Astrocyte (in vitro differentiated cells and primary cell): ENCODE results near the gene NR1D1. TPM values are rescaled to one million over a fixed set of nuclear protein-coding genes. Genes with fewer than 3 reads are reported as not detected.

Experiments used
- DNase-seq: peaks from one replicate; pipeline ENCODE4 v3.0.0-alpha.2; 2010; ENCODE audit warnings: low read depth
- FAIRE-seq: peaks from 2 replicates; lab custom pipeline; 2011; peaks lifted over from hg19 to GRCh38; lab: Jason Lieb, UNC
- H2AFZ ChIP-seq: 2 replicates; pipeline ENCODE4 v1.6.0; 2012; ENCODE audit warnings: low read depth, low read length, inconsistent platforms
- H3K27ac ChIP-seq: 2 replicates; pipeline ENCODE4 v1.5.1; 2011; ENCODE audit warnings: low read depth, low read length, inconsistent platforms
- H3K27me3 ChIP-seq: 2 replicates; pipeline ENCODE4 v1.6.0; 2011; ENCODE audit warnings: low read length, inconsistent platforms; ENCODE audit not compliant: insufficient read depth
- H3K36me3 ChIP-seq: 2 replicates; pipeline ENCODE4 v1.5.1; 2011; ENCODE audit warnings: low read length, inconsistent platforms; ENCODE audit not compliant: insufficient read depth
- H3K4me1 ChIP-seq: 2 replicates; pipeline ENCODE4 v1.5.1; 2011; ENCODE audit warnings: low read length, inconsistent platforms; ENCODE audit not compliant: insufficient read depth
- H3K4me2 ChIP-seq: 2 replicates; pipeline ENCODE4 v1.6.0; 2012; ENCODE audit warnings: low read length, inconsistent platforms
- H3K4me3 ChIP-seq: 2 replicates; pipeline ENCODE4 v1.5.1; 2011; ENCODE audit warnings: low read depth, mild to moderate bottlenecking, low read length, inconsistent platforms; ENCODE audit not compliant: insufficient read depth
- H3K79me2 ChIP-seq: 2 replicates; pipeline ENCODE4 v1.6.0; 2012; ENCODE audit warnings: mild to moderate bottlenecking, low read length, inconsistent platforms; ENCODE audit not compliant: insufficient read depth
- H3K9ac ChIP-seq: 2 replicates; pipeline ENCODE4 v1.6.0; 2012; ENCODE audit warnings: mild to moderate bottlenecking, low read length, inconsistent platforms
- H3K9me3 ChIP-seq: 2 replicates; pipeline ENCODE4 v1.5.1; 2012; ENCODE audit warnings: low read depth, mild to moderate bottlenecking, low read length, inconsistent platforms; ENCODE audit not compliant: insufficient read depth
- H4K20me1 ChIP-seq: 2 replicates; pipeline ENCODE4 v1.6.0; 2012; ENCODE audit warnings: low read length, inconsistent platforms; ENCODE audit not compliant: insufficient read depth
- H3K27ac Mint-ChIP-seq: one replicate; pipeline ENCODE4 v1.8.0; 2021; ENCODE audit warnings: mild to moderate bottlenecking, mixed read lengths; ENCODE audit not compliant: unreplicated experiment
- H3K27me3 Mint-ChIP-seq: one replicate; pipeline ENCODE4 v1.8.0; 2021; ENCODE audit warnings: low read depth, mixed read lengths; ENCODE audit not compliant: unreplicated experiment
- H3K36me3 Mint-ChIP-seq: one replicate; pipeline ENCODE4 v1.8.0; 2021; ENCODE audit warnings: low read depth, mixed read lengths; ENCODE audit not compliant: unreplicated experiment
- H3K4me1 Mint-ChIP-seq: one replicate; pipeline ENCODE4 v1.8.0; 2021; ENCODE audit warnings: low read depth, mixed read lengths; ENCODE audit not compliant: unreplicated experiment
- H3K4me3 Mint-ChIP-seq: one replicate; pipeline ENCODE4 v1.8.0; 2021; ENCODE audit warnings: mild to moderate bottlenecking, moderate library complexity, mixed read lengths; ENCODE audit not compliant: unreplicated experiment
- H3K9me3 Mint-ChIP-seq: one replicate; pipeline ENCODE4 v1.8.0; 2021; ENCODE audit warnings: mild to moderate bottlenecking, mixed read lengths; ENCODE audit not compliant: unreplicated experiment
- CTCF ChIP-seq: IDR thresholded peaks from 2 replicates; pipeline ENCODE4 v1.5.1; 2011; ENCODE audit warnings: low read depth, mild to moderate bottlenecking, inconsistent platforms, low read length, moderate library complexity; ENCODE audit not compliant: insufficient read depth
- EZH2 ChIP-seq: IDR thresholded peaks from 2 replicates; pipeline ENCODE4 v1.6.1; 2012; ENCODE audit warnings: mild to moderate bottlenecking, low read length, inconsistent platforms; ENCODE audit not compliant: insufficient read depth
- total RNA-seq: library from RNA; stranded (reverse); gene quantifications from 2 replicates; pipeline ENCODE4 v1.2.1, GENCODE V29; 2021

Gene NR1D1
- total RNA-seq, 1 donor from 2014 or later = 8.7 TPM

- Histone ChIP-seq H3K4me2 (peak overlapping the region; percentile 93), H3K27me3 (no peaks in the 10 kb centered on the region), H3K9me3 (no peaks in the 10 kb centered on the region), H3K4me1 (peaks cover 11% of the 10 kb centered on the region), H3K27ac (peak overlapping the region; percentile 71), H3K4me3 (peak overlapping the region; percentile 84), H3K79me2 (peaks cover 74% of the 10 kb centered on the region), H3K36me3 (peaks cover 15% of the 10 kb centered on the region), H2AFZ (no peak overlapping the region), H4K20me1 (peaks cover 43% of the 10 kb centered on the region), H3K9ac (peak overlapping the region; percentile 89)
- Mint-ChIP-seq H3K4me3 (peak overlapping the region; percentile 95), H3K4me1 (peaks cover 11% of the 10 kb centered on the region), H3K9me3 (no peaks in the 10 kb centered on the region), H3K27me3 (no peaks in the 10 kb centered on the region), H3K27ac (peak overlapping the region; percentile 95), H3K36me3 (peaks cover 6% of the 10 kb centered on the region)
- DNase-seq (no peak), FAIRE-seq (no peak)
- TF ChIP-seq CTCF = no peak
- no peak for TF ChIP-seq EZH2
Measured at GRCh38 chr17:40122999-40123810, 22.8 kb upstream of the NR1D1 start.

GRCh38 chr17:40122136-40122998 lies 22.0 kb upstream of the NR1D1 start:
- peak overlapping the region; percentile 40 for H3K4me3 Mint-ChIP-seq
- H3K36me3 Mint-ChIP-seq = peaks cover 8% of the 10 kb centered on the region
- peak overlapping the region; percentile 89 for H3K9ac ChIP-seq
- H3K27me3 Mint-ChIP-seq = no peaks in the 10 kb centered on the region
- H4K20me1 ChIP-seq = peaks cover 40% of the 10 kb centered on the region
- H3K4me1 ChIP-seq = peaks cover 11% of the 10 kb centered on the region
- FAIRE-seq = no peak
- no peaks in the 10 kb centered on the region for H3K9me3 ChIP-seq
- TF ChIP-seq CTCF (no peak), EZH2 (no peak)
- peaks cover 11% of the 10 kb centered on the region for H3K4me1 Mint-ChIP-seq
- no peak overlapping the region for H3K27ac Mint-ChIP-seq
- H3K27ac ChIP-seq = peak overlapping the region; percentile 71
- H3K27me3 ChIP-seq = no peaks in the 10 kb centered on the region
- H3K79me2 ChIP-seq = peaks cover 67% of the 10 kb centered on the region
- peak overlapping the region; percentile 93 for H3K4me2 ChIP-seq
- no peak for DNase-seq
- peaks cover 10% of the 10 kb centered on the region for H3K36me3 ChIP-seq
- H2AFZ ChIP-seq = no peak overlapping the region
- H3K9me3 Mint-ChIP-seq = peaks cover 1% of the 10 kb centered on the region
- H3K4me3 ChIP-seq = peak overlapping the region; percentile 84
